Inflammatory macrophage treated with lipopolysaccharide for 4 hours (primary cell): ENCODE data around the gene SRPK3.
"Not testable (repeated sequence)": the region's sequence is repeated elsewhere in the genome, so short reads cannot be mapped to it uniquely, and the experiment has no call there.

Source experiments
- DNase-seq: peaks from one replicate; pipeline ENCODE4 v3.0.0-alpha.2; 2020

SRPK3 gene

DNA sequence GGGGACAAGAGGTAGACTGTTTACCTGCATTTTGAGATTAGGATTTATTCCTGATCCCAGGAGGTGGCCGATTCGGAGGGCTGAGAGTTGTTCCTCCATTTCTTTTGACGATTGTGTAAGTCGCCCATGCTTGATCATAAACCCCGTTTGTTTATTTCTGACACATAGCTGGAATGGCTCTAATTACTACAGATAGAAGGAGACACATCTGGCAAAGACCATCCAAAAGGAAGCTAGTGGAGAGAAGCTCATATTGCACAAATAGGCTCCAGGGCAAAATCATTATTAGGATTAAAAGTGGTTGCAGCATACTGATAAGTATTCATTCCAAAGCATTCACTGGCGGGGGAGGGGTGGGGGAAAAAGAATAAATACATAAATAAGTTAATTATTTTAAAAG lies 33.9 kb upstream of the SRPK3 start:
- DNase-seq: not testable (repeated sequence)

GRCh38 chrX:153749017-153749416 lies 31.8 kb upstream of the SRPK3 start:
- DNase-seq: not testable (repeated sequence)

- no peak for DNase-seq
These were observed 30.6 kb upstream of the SRPK3 start for GRCh38 chrX:153750127-153750774.

DNA sequence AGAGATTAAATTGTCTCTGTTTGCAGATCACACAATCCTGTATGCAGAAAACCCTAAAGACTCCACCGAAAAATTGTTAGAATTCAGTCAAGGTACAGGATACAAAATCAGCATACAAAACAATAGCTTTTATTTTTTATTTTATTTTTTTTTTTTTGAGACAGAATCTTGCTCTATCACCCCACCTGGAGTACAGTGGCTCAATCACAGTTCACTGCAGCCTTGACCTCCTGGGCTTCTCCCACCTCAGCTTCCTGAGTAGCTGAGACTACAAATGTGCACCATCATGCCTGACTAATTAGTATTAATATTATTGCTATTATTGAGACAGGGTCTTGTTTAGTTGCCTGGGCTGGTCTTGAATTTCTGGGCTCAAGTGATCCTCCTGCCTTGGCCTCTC lies 25.7 kb upstream of the SRPK3 start:
- DNase-seq: no peak

DNA sequence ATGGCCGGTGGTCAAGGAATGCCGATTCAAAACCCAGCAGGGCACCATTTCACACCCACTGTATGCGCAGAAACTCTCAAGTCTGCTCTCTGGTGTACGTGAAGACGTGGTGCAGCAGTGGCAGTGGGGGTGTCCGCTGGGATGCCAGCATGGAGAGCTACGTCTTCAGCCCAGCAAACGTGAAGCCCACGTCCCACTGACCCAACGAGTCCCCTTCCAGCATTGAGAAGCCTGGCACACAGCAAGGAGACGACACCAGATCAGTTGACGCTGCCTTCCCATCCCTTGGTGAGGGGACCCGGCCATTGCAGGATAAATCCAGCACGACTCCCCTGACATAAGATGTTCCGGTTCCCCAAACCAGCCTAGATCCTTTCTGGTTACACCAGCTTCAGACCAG lies 19.0 kb upstream of the SRPK3 start:
- DNase-seq: no peak

GRCh38 chrX:153762626-153763173 lies 18.1 kb upstream of the SRPK3 start:
- DNase-seq: no peak

- DNase-seq: no peak
These were observed 17.4 kb upstream of the SRPK3 start for GRCh38 chrX:153763298-153763932.

DNA sequence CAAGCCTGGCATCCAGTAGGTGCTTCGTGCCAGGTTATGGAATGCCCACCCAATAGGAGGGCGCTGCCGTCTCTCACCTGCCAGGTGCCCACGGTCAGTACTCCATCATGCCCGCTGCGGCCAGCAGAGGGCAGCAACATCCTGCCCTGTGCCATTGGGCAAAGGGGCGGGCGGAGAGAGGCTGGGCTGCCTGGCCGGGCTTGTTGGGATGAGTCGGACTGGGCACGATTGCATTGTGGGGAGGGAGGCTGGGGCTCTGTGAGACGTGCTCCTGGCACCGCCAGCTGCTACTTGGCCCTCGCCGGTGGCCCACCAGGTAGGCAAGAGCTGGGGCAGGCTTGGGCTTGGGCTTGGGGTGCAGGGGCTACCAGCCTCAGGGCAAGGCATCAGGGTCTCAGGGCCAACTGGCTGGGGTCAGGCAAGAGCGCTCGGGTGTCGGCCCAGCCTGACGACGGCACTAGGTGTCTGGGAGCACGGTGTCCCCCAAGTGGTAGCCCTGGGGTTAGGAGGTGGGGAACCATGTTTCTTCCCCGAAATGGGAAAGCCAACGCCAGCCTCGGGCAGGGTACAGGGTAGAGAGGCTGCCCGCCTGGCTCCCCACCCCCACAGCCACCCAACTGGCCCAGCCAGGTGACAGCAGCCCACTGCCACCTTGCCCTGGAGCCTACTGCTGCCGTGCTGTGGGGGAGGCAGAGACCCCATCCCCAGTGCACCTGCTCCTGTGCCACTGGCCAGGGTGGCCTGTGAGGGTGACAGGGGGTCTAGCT lies 16.7 kb upstream of the SRPK3 start, which contains the start of gene PLXNB3:
Gene PLXNB3 (plus strand): TSS at position 261 of the 767 bp plus-strand sequence. CDS start 1,287 bp downstream, outside the sequence.
- peak; percentile 65 for DNase-seq

- DNase-seq: no peak
These were observed 16.1 kb upstream of the SRPK3 start for GRCh38 chrX:153764786-153765137.

DNA sequence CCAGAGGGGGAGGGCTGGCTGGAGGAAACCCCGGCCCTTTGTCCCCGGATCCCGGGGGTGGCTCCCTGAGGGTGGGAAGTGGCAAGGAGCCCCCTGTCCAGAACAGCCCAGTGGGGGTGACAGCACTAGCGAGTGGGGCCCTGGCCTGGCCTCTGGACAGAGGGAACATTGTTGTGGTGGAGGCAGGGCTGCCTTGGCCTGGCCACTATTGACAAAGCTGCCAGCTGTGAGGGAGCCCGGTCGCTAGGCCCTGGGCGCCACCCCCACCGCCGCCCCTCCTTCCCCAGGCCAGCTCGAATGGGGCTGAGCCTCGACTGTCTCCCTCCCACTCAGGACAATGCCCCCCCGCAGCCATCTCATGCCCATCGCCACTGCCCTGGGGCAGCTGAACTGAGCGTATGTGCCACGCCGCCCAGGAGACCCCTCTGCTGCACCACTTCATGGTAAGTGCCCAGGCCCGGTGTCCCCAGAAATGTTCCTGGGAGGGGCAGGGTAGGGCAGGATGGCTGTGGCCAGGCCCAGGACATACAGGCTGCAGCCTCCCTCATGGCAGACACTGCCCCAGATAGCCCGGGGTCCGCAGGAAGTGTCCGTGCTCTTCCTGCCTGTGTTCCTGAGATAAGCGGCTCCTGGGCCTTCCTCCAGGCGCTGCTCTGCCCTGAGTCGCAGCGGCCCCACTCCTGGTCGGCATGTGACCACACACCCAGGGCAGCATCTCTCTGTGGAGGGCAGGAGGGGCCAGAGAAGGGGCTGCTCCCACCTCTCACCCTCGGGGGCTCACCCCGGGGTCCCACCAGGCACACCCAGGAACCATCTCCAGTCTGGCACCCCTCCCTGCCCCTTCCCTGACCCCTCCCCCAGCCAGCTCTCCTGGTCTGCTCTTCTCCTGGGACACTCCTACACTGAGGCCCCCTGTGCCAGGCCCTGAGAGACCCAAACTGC lies 15.4 kb upstream of the SRPK3 start:
- no peak for DNase-seq

- DNase-seq: peak; percentile 16
These were observed 14.6 kb upstream of the SRPK3 start for GRCh38 chrX:153766098-153766817.

- DNase-seq: no peak
These were observed 13.8 kb upstream of the SRPK3 start for GRCh38 chrX:153766871-153767673.

- no peak for DNase-seq
These were observed 13.2 kb upstream of the SRPK3 start for GRCh38 chrX:153767674-153768055.

DNA sequence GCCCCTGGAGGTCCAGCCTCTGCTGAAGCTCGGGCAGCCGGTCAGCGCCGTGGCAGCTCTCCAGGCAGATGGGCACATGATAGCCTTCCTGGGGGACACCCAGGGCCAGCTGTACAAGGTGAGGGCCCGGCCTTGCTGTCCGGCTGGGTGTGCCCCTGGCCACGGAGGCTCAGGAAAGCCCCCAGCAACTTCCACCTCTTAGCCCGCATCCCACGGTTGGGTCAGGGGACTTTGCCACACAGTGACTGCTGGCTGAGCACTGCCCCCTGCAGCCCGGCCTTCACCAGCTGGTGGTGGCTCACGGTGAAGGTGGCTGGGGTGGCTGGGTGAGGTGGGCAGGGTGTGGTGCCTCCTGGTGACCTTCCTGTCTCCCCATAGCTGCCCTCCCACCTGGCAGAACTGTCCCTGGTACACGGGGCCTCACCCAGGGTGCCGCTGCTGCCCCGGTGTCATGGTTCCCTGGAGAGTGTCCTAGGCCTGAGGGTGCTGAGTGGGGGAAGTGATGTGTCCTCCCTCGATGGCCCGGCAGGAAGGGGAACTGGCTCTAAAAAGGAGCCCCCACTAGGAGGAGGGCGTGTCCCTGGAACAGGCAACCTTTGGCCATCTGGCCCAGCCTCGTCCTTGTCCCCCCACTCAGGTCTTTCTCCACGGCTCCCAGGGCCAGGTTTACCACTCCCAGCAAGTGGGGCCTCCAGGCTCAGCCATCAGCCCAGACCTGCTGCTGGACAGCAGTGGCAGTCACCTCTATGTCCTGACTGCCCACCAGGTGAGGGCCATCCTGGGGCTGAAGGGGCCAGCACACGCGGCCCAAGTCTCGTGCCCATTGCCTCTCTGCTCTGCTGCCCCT lies 12.3 kb upstream of the SRPK3 start:
- no peak for DNase-seq

DNA sequence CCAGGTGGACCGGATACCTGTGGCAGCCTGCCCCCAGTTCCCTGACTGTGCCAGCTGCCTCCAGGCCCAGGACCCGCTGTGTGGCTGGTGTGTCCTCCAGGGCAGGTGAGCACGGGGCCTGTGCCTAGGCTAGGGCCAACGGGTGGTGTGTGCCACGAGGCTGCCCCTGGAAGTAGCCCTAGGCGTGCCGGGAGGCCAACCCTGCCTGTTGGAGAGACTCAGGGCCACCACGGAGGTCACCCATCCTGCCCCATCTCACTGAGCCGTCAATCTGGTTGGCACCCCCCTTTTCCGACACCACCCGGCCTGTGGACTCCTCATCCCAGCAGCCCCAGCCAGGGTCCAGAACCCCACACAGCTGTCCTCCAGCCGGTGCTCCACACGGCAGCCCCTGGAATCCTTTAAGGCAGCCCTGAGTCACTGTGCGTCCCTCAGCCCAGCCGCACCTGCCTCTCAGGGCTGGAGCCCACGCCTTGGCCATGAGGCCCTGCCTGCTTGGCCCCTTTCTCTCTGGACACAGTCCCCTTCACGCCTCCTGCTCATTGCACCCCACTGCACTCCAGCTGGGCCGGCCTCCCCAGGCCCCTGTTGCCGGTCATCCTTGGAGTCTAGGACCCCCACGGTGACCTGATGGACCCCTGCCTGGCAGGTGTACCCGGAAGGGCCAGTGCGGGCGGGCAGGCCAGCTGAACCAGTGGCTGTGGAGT lies 11.5 kb upstream of the SRPK3 start:
- no peak for DNase-seq

DNA sequence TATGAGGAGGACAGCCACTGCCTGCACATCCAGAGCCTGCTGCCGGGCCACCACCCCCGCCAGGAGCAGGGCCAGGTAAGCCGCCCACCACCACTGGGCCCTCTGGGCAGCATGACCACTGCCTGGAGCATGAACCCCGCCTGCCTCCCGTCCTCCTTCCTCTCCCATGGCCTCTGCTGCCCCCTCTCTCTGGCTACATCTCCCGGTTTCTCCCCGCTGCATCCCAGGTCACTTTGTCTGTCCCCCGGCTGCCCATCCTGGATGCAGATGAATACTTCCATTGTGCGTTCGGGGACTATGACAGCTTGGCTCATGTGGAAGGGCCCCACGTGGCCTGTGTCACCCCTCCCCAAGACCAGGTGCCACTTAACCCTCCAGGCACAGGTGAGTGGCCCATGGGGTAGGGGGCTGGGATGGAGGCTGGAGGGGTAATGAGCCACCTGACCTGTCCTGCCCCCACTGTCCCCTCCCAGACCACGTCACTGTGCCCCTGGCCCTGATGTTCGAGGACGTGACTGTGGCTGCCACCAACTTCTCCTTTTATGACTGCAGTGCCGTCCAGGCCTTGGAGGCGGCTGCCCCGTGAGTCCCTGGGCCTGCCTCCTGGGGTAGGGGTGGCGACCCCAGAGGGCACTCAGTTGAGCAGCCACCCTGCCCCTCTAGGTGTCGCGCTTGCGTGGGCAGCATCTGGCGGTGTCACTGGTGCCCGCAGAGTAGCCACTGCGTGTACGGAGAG lies 10.8 kb upstream of the SRPK3 start:
- DNase-seq: no peak

GRCh38 chrX:153770601-153771414 lies 10.0 kb upstream of the SRPK3 start:
- no peak for DNase-seq
